ENCODE data around the gene LIPC.
A peak's percentile ranks its signal among the peaks of the same experiment; 100 is the strongest.
"Not testable (repeated sequence)": the region's sequence is repeated elsewhere in the genome, so short reads cannot be mapped to it uniquely, and the experiment has no call there.

LIPC gene

DNA sequence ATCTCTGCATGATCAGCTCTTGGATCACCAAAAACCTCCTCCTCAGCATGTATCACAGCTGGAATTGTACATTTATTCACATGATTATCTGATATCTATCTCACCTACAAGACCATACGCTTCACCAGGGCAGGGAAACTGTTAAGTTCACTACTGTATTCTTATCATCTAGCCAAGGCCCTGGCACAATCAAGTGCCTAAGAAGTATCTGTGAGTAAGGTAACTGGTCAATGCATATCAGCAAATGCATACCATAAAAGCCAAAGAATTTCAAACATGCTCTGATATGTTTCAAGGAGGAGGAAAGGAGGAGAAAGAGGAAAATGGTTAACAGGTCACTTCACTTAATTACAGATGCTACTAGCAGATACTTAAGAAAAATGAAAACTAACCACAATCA is 158.4 kb downstream of the LIPC start:
- DNase-seq = peak in 1 of 2 experiments; percentile 16
- no peak for TF ChIP-seq POLR2A (IDR thresholded peaks at IDR 0.05; ENCODE audit: low read length)
- TF ChIP-seq GATA1 (IDR thresholded peaks at IDR 0.05; ENCODE audit: low read depth, low read length) = no peak

- TF ChIP-seq POLR2A (IDR thresholded peaks at IDR 0.05; ENCODE audit: low read length) = no peak
- TF ChIP-seq GATA1 (IDR thresholded peaks at IDR 0.05; ENCODE audit: low read depth, low read length) = no peak
- DNase-seq = no peak
Observed at GRCh38 chr15:58590926-58591325, 159.1 kb downstream of the LIPC start.

DNA sequence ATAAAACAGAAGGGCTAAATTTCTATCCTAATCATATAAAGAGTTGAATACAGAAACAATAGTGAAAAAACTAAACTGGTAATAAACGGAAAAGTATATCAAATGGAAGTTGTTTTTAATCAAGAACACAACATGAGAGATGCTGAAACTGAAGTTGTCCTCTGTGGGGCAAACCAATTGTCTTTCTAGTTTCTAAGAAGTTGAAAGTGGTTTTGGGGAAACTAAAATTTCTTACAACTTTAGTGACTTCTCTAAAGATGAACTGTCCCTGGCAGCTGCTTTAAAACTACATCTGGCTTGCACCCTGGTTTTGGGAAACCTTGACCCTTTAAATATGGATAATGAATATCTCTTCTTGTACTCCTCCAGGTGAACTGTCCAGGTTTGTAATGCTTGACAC is 162.1 kb downstream of the LIPC start:
- no peak for TF ChIP-seq GATA1 (IDR thresholded peaks at IDR 0.05; ENCODE audit: low read depth, low read length)
- TF ChIP-seq POLR2A (IDR thresholded peaks at IDR 0.05; ENCODE audit: low read length) = no peak
- DNase-seq = no peak

DNA sequence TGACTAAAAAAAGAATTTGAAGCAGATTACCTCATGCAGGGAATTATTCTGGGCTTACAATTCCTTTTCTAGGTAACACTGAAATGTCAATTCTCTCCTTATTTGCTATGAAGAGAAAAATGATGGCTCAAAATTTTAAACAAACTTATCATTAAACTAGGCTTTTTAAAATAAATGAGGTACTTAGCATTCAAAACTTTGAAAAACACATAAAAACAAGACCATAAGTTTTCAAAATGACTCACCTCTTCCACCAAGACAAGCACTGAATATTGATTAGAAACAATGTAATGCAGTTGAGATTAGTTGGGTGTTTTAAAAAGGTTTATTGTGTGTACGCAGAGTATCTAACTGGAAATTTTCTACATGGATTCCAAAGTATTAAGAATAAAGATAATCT is 163.1 kb downstream of the LIPC start:
- TF ChIP-seq POLR2A (IDR thresholded peaks at IDR 0.05; ENCODE audit: low read length) = no peak
- TF ChIP-seq GATA1 (IDR thresholded peaks at IDR 0.05; ENCODE audit: low read depth, low read length) = no peak
- DNase-seq = no peak

DNA sequence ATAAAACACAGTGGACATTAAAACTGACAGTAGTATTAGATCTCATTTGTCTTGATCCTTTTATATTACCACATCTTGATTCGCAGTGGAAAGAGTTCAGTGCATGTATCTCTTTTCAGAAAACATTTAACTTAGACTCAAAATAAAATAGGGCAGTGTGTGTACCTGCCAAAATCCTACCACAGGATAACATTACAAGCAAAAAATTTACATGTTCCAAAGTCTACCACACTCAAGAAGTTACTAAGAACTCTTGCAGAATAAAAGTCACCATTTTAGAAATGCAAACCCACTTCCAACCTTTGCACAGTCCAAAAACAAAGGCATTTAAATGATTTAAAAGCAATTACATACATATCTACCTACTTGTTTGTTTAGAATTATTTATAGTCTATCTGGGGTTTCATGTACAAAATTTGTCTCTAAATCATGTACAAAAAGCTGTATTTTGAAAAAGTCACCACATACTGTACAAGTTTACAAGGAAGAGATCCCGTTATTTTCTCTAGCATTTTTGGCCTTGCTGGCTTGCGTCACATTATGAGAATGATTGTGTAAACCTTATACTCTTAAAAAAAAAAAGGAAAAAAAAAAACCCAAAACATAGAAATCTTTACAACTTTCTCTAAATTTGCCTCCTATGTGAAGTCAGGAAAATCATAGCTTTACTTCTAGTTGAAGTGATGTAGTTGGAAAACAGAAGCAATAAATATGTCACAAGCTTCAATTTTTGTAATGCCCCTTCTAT is 163.9 kb downstream of the LIPC start:
- no peak for DNase-seq
- TF ChIP-seq POLR2A (IDR thresholded peaks at IDR 0.05; ENCODE audit: low read length) = no peak
- TF ChIP-seq GATA1 (IDR thresholded peaks at IDR 0.05; ENCODE audit: low read depth, low read length) = no peak

DNA sequence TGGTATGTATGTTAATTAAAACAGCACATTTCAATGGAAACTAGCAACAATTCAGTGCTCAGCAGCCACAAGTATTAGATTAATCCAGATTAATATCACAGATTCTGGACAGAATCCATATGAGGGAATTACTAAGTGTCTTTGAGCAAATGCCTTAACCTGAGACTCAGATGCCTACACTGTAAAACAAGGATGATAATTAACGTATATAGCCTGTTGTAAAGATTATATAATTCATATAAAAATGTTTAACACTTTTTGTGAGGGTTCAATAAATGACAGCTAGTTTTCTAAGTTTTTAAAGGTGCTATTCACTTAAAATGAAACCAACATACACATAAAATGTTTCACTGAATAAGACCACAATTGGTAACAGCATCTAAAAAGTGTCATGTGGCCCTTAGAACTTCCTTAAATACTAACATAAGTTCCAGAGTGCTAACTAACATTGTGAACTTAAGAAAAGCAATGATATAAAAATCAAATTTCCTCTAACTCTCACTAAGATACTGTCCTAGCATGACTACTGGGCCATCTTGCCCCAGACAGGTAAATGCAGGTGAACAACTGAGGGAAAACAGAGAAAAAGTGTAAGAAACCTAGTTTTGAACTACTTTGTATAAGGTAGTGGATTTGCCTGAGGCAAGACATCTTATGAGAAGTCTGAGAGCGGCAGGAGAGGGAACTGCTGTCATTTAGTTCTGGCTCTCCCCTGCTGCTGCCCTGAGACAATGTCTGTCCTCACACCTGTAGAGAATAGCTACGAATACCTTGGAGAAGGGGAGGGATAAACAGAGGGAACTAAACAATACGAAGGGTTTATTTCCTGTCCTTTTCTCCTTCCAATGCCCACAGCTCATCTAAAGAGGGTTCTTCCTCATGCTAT is 166.4 kb downstream of the LIPC start:
- DNase-seq = no peak
- TF ChIP-seq POLR2A (IDR thresholded peaks at IDR 0.05; ENCODE audit: low read length) (no peak), GATA1 (IDR thresholded peaks at IDR 0.05; ENCODE audit: low read depth, low read length) (no peak)

GRCh38 chr15:58598829-58599210 is 167.0 kb downstream of the LIPC start:
- DNase-seq = no peak
- no peak for TF ChIP-seq GATA1 (IDR thresholded peaks at IDR 0.05; ENCODE audit: low read depth, low read length)
- no peak for TF ChIP-seq POLR2A (IDR thresholded peaks at IDR 0.05; ENCODE audit: low read length)

GRCh38 chr15:58602823-58603222 is 171.0 kb downstream of the LIPC start:
- no peak for DNase-seq
- TF ChIP-seq POLR2A (IDR thresholded peaks at IDR 0.05; ENCODE audit: low read length) = no peak
- TF ChIP-seq GATA1 (IDR thresholded peaks at IDR 0.05; ENCODE audit: low read depth, low read length) = no peak

- DNase-seq = not testable (repeated sequence)
Observed at GRCh38 chr15:58603927-58604326, 172.1 kb downstream of the LIPC start.

- TF ChIP-seq GATA1 (IDR thresholded peaks at IDR 0.05; ENCODE audit: low read depth, low read length) (no peak), POLR2A (IDR thresholded peaks at IDR 0.05; ENCODE audit: low read length) (no peak)
- no peak for DNase-seq
Observed at GRCh38 chr15:58604455-58604923, 172.7 kb downstream of the LIPC start.

DNA sequence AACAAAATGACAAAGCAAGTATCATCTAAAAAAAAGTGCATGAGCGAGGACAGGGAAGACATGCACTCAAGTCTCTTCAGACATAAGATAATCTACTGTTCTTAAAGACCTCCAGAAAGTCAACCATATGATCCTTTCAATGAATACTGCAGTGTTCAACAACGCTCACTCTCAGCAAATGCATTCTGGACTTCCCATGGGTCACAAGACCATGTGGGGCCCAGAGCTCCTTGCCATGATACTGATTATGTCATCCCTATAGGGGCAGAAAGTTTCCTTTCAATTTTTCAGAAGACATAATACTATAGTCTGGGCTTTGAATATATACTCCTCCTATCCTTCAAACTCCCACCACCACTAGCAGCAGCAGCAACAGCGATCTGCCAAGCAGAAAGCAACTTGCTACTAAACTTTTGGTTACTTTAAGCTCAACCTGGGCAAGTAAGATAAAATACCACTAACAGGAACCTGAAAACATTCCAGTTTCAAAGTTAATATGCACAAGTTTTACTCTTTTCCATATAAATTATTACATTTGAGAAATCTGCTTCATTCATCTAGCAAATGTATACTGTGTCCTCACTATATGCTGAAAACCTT is 174.2 kb downstream of the LIPC start:
- TF ChIP-seq GATA1 (IDR thresholded peaks at IDR 0.05; ENCODE audit: low read depth, low read length) = no peak
- TF ChIP-seq POLR2A (IDR thresholded peaks at IDR 0.05; ENCODE audit: low read length) = no peak
- no peak for DNase-seq

GRCh38 chr15:58606577-58607080 is 174.8 kb downstream of the LIPC start:
- TF ChIP-seq GATA1 (IDR thresholded peaks at IDR 0.05; ENCODE audit: low read depth, low read length) (no peak), POLR2A (IDR thresholded peaks at IDR 0.05; ENCODE audit: low read length) (no peak)
- no peak for DNase-seq

- DNase-seq = no peak
- TF ChIP-seq POLR2A (IDR thresholded peaks at IDR 0.05; ENCODE audit: low read length) (no peak), GATA1 (IDR thresholded peaks at IDR 0.05; ENCODE audit: low read depth, low read length) (no peak)
Observed at GRCh38 chr15:58608129-58608590, 176.4 kb downstream of the LIPC start.

DNA sequence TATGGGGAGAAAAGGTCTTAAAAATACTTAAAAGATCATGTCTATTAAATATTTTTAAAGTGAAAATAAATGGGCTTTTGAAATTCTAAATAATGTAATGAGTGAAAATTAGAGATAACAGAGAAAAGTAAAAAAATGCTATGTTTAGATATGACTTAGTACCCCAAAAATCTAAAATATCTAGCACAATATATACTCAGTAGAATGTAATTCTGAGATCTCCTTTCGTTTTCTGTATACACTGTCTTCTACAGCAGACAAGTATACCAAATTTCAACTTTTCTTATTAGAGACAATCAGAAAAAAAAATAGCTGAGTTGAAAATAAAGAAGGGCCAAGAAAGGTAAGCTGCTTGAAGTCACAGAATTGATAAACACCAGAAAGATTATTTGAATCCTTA is 176.9 kb downstream of the LIPC start:
- TF ChIP-seq POLR2A (IDR thresholded peaks at IDR 0.05; ENCODE audit: low read length) = no peak
- no peak for TF ChIP-seq GATA1 (IDR thresholded peaks at IDR 0.05; ENCODE audit: low read depth, low read length)
- no peak for DNase-seq

Data from erythroblast (primary cell).